NCI-H2171 treated with DMSO at 0.1 percent for 48 hours (cell line): ENCODE data around the gene HMGB4.

Experiments used
- DNase-seq: peaks from one replicate; lab custom pipeline; 2025; lab: John Stamatoyannopoulos, UW

Gene HMGB4

DNA sequence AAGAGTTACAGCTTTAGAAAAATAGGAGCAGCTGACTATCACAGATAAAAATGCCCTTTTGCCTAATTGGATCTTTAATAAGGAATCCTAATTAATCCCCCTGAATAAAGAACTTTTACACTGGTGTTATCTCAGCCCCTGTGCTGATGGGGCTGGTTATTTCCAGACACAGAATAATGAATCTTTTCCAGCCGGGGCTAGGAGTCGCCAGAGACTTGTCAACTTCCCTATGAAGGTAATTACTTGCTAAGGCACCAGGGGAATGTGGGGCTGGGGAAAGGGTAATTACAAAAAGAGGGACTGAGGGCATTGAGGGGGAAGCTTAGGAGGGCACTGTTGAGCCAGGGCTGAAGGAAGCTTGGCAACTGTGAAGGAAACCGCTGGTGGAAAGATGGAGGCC is 34.5 kb downstream of the HMGB4 start:
- DNase-seq, result no peak

DNA sequence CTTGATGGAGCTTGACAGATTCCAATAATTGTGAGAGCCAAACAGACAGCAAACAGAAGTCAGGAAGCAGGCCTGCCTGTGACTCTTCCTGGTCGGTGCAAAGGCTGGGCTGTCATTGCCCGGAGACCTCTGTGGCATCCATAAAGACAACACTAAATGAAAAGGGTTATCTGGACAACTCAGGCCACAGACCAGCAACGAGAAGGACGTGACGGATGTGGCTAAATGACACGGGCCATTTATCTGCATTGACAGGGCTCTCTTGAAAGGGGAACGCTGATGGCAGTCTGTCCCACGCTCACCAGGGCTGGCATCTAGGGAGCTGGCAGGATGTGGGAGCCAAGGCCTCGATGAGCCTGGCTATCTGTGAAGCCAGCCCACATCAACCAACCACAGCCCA is 35.0 kb downstream of the HMGB4 start:
- DNase-seq, result no peak

DNA sequence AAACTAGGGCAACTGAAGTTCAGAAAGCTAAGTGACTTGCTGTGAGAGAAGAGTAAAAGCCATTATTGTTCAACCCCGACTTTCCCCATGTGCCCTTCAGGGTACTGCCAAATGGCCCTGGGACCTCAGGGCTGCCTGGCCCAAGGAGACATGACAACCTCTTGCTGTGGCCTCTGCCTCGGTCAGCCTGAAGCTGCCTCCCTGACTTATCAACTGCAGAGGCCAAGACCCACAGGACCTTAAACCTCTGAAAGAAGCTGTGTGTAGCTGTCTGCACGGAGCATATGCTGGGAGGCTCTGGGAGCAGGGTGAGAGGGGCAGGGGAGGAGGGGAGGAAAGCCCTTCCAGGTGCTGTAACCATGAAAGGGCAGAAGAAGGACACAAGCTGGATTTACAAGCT is 35.9 kb downstream of the HMGB4 start:
- no peak for DNase-seq

DNA sequence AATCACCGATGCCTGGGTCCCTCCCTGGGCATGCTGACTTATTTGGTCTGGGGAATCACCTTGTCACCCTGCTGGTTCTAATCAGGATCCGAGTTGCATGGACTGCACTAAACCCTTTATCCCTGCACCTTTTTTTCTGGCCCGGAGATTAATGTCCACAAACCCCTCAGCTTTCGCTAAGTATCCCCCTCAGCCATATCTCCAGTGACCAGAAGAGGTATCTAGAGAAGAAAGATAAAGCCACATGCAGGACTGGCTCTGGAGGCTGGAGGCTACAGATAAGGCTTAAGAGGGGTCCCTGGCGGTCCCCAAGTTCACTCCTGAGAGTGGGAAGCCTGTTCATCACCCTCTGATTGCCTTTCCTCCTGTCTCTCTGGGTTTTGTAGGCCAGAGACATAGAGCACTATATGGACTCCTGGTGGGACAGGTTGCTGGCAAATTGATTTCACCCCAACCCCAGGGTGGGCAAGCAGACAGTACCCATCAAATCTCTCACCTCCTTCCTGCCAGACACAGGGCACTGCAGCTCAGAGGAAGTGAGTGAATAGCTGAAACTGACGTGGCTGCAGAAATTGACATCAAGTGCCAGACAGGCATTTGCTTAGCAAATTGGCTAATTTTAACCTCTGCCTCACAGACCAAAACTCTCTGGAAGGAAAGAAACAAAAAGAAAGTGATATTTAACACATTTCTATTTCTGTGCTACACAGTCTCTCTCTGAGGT is 38.8 kb downstream of the HMGB4 start:
- no peak for DNase-seq

- no peak for DNase-seq
These were observed 39.3 kb downstream of the HMGB4 start for GRCh38 chr1:33903210-33903589.

GRCh38 chr1:33905241-33905640 is 41.4 kb downstream of the HMGB4 start:
- DNase-seq, result no peak

DNA sequence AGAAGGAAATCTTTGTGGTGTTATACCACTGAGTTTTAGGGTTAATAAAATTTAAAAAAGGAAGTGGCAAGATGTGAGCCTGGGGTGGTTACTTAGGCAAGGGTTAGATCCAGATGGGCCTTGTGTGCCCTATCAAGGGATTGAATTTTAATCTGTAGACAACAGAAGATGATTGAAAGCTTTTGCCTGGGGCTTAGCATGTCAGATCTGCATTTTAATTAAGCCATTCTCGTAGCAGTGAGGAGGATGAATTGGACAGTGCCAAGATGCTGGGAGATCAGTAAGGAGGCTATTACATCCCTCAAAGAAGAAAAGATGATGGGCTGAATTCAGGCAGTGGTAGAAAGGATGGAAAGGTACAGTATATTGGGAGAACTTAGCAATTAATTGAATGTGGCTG is 42.3 kb downstream of the HMGB4 start:
- no peak for DNase-seq

GRCh38 chr1:33908324-33908956 is 44.6 kb downstream of the HMGB4 start:
- no peak for DNase-seq
